GM19238 (cell line): ENCODE measurements around the gene FFAR3.

ENCODE experiments used
- DNase-seq: peaks from one replicate; pipeline ENCODE4 v3.0.0; 2011; ENCODE audit warnings: low spot score; ENCODE audit not compliant: insufficient read length

The FFAR3 gene

GRCh38 chr19:35330475-35330874, 27.8 kb upstream of the FFAR3 start:
- peak; percentile 72 for DNase-seq

GRCh38 chr19:35331551-35332214, 26.6 kb upstream of the FFAR3 start:
- no peak for DNase-seq

- DNase-seq: no peak
Observed at GRCh38 chr19:35332817-35333216, 25.4 kb upstream of the FFAR3 start.

- DNase-seq: no peak
Observed at GRCh38 chr19:35334144-35334753, 24.0 kb upstream of the FFAR3 start.

- no peak for DNase-seq
Observed at GRCh38 chr19:35336166-35336955, 21.9 kb upstream of the FFAR3 start.

GRCh38 chr19:35337097-35337983, 20.9 kb upstream of the FFAR3 start:
- DNase-seq: no peak

GRCh38 chr19:35337984-35338296, 20.3 kb upstream of the FFAR3 start:
- no peak for DNase-seq

GRCh38 chr19:35340431-35340830, 17.8 kb upstream of the FFAR3 start:
- DNase-seq: no peak

- no peak for DNase-seq
Observed at GRCh38 chr19:35341006-35341405, 17.3 kb upstream of the FFAR3 start.

- DNase-seq: no peak
Observed at GRCh38 chr19:35341565-35342225, 16.6 kb upstream of the FFAR3 start.

GRCh38 chr19:35342430-35342829, 15.8 kb upstream of the FFAR3 start:
- no peak for DNase-seq

- DNase-seq: no peak
Observed at GRCh38 chr19:35344511-35345031, 13.7 kb upstream of the FFAR3 start.

GRCh38 chr19:35345671-35346111, 12.6 kb upstream of the FFAR3 start:
- no peak for DNase-seq

GRCh38 chr19:35346193-35347052, 11.8 kb upstream of the FFAR3 start:
- DNase-seq: peak; percentile 62

GRCh38 chr19:35347171-35347929, 10.9 kb upstream of the FFAR3 start, which contains the start of gene FFAR1:
TSS of gene FFAR1 (plus strand) at chr19:35347902. CDS start at chr19:35351552, 3,650 bp downstream.
- DNase-seq: peak; percentile 76

GRCh38 chr19:35347930-35348298, 10.3 kb upstream of the FFAR3 start:
- no peak for DNase-seq

GRCh38 chr19:35348911-35349611, 9.2 kb upstream of the FFAR3 start:
- no peak for DNase-seq
